ENCODE results near the gene ITIH1.

Gene ITIH1

GRCh38 chr3:52813810-52814209 lies 36.4 kb downstream of the ITIH1 start:
- DNase-seq (ENCODE audit: low spot score) = no peak

GRCh38 chr3:52816199-52816598 lies 38.8 kb downstream of the ITIH1 start:
- DNase-seq (ENCODE audit: low spot score) = no peak

- no peak for DNase-seq (ENCODE audit: low spot score)
These were observed 39.3 kb downstream of the ITIH1 start for GRCh38 chr3:52816654-52817053.

GRCh38 chr3:52817221-52817620 lies 39.8 kb downstream of the ITIH1 start:
- DNase-seq (ENCODE audit: low spot score) = no peak

GRCh38 chr3:52817860-52818259 lies 40.5 kb downstream of the ITIH1 start:
- no peak for DNase-seq (ENCODE audit: low spot score)

GRCh38 chr3:52819936-52820335 lies 42.5 kb downstream of the ITIH1 start:
- no peak for DNase-seq (ENCODE audit: low spot score)

- DNase-seq (ENCODE audit: low spot score) = peak; percentile 36
These were observed 43.3 kb downstream of the ITIH1 start for GRCh38 chr3:52820736-52821135.

- DNase-seq (ENCODE audit: low spot score) = no peak
These were observed 45.0 kb downstream of the ITIH1 start for GRCh38 chr3:52822363-52822762.

GRCh38 chr3:52824037-52824436 lies 46.6 kb downstream of the ITIH1 start:
- no peak for DNase-seq (ENCODE audit: low spot score)

GRCh38 chr3:52827441-52827840 lies 50.0 kb downstream of the ITIH1 start:
- no peak for DNase-seq (ENCODE audit: low spot score)

GRCh38 chr3:52827866-52828376 lies 50.5 kb downstream of the ITIH1 start:
- no peak for DNase-seq (ENCODE audit: low spot score)

- DNase-seq (ENCODE audit: low spot score) = no peak
These were observed 52.1 kb downstream of the ITIH1 start for GRCh38 chr3:52829482-52829881.

GRCh38 chr3:52829906-52830463 lies 52.6 kb downstream of the ITIH1 start:
- DNase-seq (ENCODE audit: low spot score) = no peak

GRCh38 chr3:52830535-52831258 lies 53.3 kb downstream of the ITIH1 start, which contains the start of gene ITIH4:
TSS of gene ITIH4 (minus strand) at chr3:52830672. CDS start at chr3:52830642, 30 bp downstream.
- DNase-seq (ENCODE audit: low spot score) = no peak

- DNase-seq (ENCODE audit: low spot score) = peak; percentile 92
These were observed 54.3 kb downstream of the ITIH1 start for GRCh38 chr3:52831500-52832301.

- DNase-seq (ENCODE audit: low spot score) = no peak
These were observed 55.8 kb downstream of the ITIH1 start for GRCh38 chr3:52833202-52833601.

GRCh38 chr3:52834871-52835501 lies 57.6 kb downstream of the ITIH1 start, which contains the start of gene MUSTN1:
TSS of gene MUSTN1 (minus strand) at chr3:52835019. CDS start at chr3:52834948, 71 bp downstream.
- peak; percentile 72 for DNase-seq (ENCODE audit: low spot score)

- DNase-seq (ENCODE audit: low spot score) = no peak
These were observed 58.5 kb downstream of the ITIH1 start for GRCh38 chr3:52835766-52836470.

- no peak for DNase-seq (ENCODE audit: low spot score)
These were observed 59.1 kb downstream of the ITIH1 start for GRCh38 chr3:52836471-52836845.

- no peak for DNase-seq (ENCODE audit: low spot score)
These were observed 59.6 kb downstream of the ITIH1 start for GRCh38 chr3:52836986-52837385.

- DNase-seq (ENCODE audit: low spot score) = no peak
These were observed 61.3 kb downstream of the ITIH1 start for GRCh38 chr3:52838561-52839267.
